Mucosa of stomach (tissue), 1 donor: Measurements from ENCODE around the gene VPS13A.
"Not testable (repeated sequence)": the region's sequence is repeated elsewhere in the genome, so short reads cannot be mapped to it uniquely, and the experiment has no call there.

Experiments used
- H3K27me3 ChIP-seq: one replicate; pipeline ENCODE4 v1.7.0; 2013; ENCODE audit warnings: mild to moderate bottlenecking, low read length; ENCODE audit not compliant: control insufficient read depth, insufficient read depth
- H3K36me3 ChIP-seq: one replicate; pipeline ENCODE4 v1.7.0; 2013; ENCODE audit warnings: low read length; ENCODE audit not compliant: control insufficient read depth, insufficient read depth
- H3K4me1 ChIP-seq: one replicate; pipeline ENCODE4 v1.7.0; 2013; ENCODE audit warnings: mild to moderate bottlenecking, low read length; ENCODE audit not compliant: control insufficient read depth, insufficient read depth
- H3K4me3 ChIP-seq: one replicate; pipeline ENCODE4 v1.7.0; 2013; ENCODE audit warnings: low read length
- H3K9ac ChIP-seq: one replicate; pipeline ENCODE4 v1.7.0; 2013; ENCODE audit warnings: mild to moderate bottlenecking, low read length, moderate library complexity
- H3K9me3 ChIP-seq: one replicate; pipeline ENCODE4 v1.7.0; 2013; ENCODE audit warnings: mild to moderate bottlenecking, low read length, moderate library complexity; ENCODE audit not compliant: control insufficient read depth
- donor health status: Pancreatic carcinoma.

The VPS13A gene

GRCh38 chr9:77211561-77211960, 34.2 kb downstream of the VPS13A start:
- H3K9me3 ChIP-seq, result no peaks in the 10 kb centered on the region
- no peak overlapping the region for H3K9ac ChIP-seq
- no peak overlapping the region for H3K4me3 ChIP-seq
- H3K36me3 ChIP-seq, result no peaks in the 10 kb centered on the region
- H3K27me3 ChIP-seq, result no peaks in the 10 kb centered on the region
- H3K4me1 ChIP-seq, result no peaks in the 10 kb centered on the region

GRCh38 chr9:77212801-77213200, 35.5 kb downstream of the VPS13A start:
- Histone ChIP-seq H3K27me3 (no peaks in the 10 kb centered on the region), H3K4me1 (no peaks in the 10 kb centered on the region), H3K9ac (no peak overlapping the region), H3K4me3 (no peak overlapping the region), H3K36me3 (no peaks in the 10 kb centered on the region), H3K9me3 (no peaks in the 10 kb centered on the region)

- Histone ChIP-seq H3K9me3 (no peaks in the 10 kb centered on the region), H3K36me3 (no peaks in the 10 kb centered on the region), H3K27me3 (no peaks in the 10 kb centered on the region), H3K4me1 (no peaks in the 10 kb centered on the region), H3K9ac (no peak overlapping the region), H3K4me3 (no peak overlapping the region)
These were observed 38.5 kb downstream of the VPS13A start for GRCh38 chr9:77215874-77216273.

- Histone ChIP-seq H3K27me3 (no peaks in the 10 kb centered on the region), H3K4me1 (no peaks in the 10 kb centered on the region), H3K4me3 (no peak overlapping the region), H3K9ac (no peak overlapping the region), H3K9me3 (no peaks in the 10 kb centered on the region), H3K36me3 (no peaks in the 10 kb centered on the region)
These were observed 41.3 kb downstream of the VPS13A start for GRCh38 chr9:77218612-77219011.

GRCh38 chr9:77221431-77221830, 44.1 kb downstream of the VPS13A start:
- Histone ChIP-seq H3K9ac (no peak overlapping the region), H3K9me3 (no peaks in the 10 kb centered on the region), H3K4me1 (no peaks in the 10 kb centered on the region), H3K27me3 (no peaks in the 10 kb centered on the region), H3K36me3 (no peaks in the 10 kb centered on the region), H3K4me3 (no peak overlapping the region)

GRCh38 chr9:77224746-77225312, 47.5 kb downstream of the VPS13A start:
- Histone ChIP-seq H3K4me1 (no peaks in the 10 kb centered on the region), H3K9ac (no peak overlapping the region), H3K27me3 (no peaks in the 10 kb centered on the region), H3K36me3 (no peaks in the 10 kb centered on the region), H3K9me3 (no peaks in the 10 kb centered on the region), H3K4me3 (no peak overlapping the region)

- Histone ChIP-seq H3K4me1 (no peaks in the 10 kb centered on the region), H3K4me3 (no peak overlapping the region), H3K9me3 (no peaks in the 10 kb centered on the region), H3K27me3 (no peaks in the 10 kb centered on the region), H3K9ac (no peak overlapping the region), H3K36me3 (no peaks in the 10 kb centered on the region)
These were observed 59.4 kb downstream of the VPS13A start for GRCh38 chr9:77236693-77237092.

GRCh38 chr9:77237896-77238295, 60.6 kb downstream of the VPS13A start:
- H3K4me1 ChIP-seq, result no peaks in the 10 kb centered on the region
- no peak overlapping the region for H3K4me3 ChIP-seq
- no peak overlapping the region for H3K9ac ChIP-seq
- no peaks in the 10 kb centered on the region for H3K36me3 ChIP-seq
- H3K27me3 ChIP-seq, result no peaks in the 10 kb centered on the region
- H3K9me3 ChIP-seq, result no peaks in the 10 kb centered on the region

DNA sequence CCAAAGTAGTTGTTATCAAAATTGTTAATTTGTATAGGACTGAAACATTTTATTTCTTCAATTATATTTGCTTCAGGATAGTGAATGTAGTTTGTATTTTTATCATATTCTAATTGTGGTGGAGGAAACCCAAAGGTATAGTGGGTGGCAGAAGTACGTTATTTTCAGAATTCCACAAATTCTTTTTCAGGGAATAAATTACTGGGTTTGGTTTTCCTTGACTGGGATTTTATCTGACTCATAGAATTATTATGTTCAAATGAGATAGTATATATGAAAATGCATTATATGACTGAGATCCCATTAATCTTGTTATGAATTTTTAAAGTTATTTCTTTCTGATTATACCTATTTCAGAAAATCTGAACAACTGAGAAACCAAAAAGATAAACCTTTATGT, 73.7 kb downstream of the VPS13A start:
- Histone ChIP-seq H3K4me3 (no peak overlapping the region), H3K9me3 (no peaks in the 10 kb centered on the region), H3K36me3 (peaks cover 4% of the 10 kb centered on the region), H3K4me1 (no peaks in the 10 kb centered on the region), H3K27me3 (no peaks in the 10 kb centered on the region), H3K9ac (no peak overlapping the region)

GRCh38 chr9:77257275-77257674, 79.9 kb downstream of the VPS13A start:
- no peaks in the 10 kb centered on the region for H3K36me3 ChIP-seq

DNA sequence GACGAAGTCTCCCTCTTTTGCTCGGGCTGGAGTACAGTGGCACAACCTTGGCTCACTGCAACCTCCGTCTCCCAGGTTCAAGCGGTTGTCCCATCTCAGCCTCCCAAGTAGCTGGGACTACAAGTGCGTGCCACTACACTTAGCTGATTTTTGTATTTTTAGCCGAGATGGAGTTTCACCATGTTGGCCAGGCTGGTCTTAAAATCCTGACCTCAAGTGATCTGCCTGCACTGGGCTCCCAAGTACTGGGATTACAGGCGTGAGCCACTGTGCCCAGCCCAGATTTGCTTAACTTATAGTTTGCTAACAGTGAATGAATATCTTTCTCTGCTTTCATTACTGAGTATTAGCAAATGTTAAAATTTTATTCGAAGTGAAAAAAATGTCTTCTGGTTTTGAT, 84.3 kb downstream of the VPS13A start:
- H3K4me3 ChIP-seq, result no peak overlapping the region
- H3K27me3 ChIP-seq, result no peaks in the 10 kb centered on the region
- H3K9me3 ChIP-seq, result no peaks in the 10 kb centered on the region
- no peaks in the 10 kb centered on the region for H3K4me1 ChIP-seq
- no peaks in the 10 kb centered on the region for H3K36me3 ChIP-seq
- H3K9ac ChIP-seq, result no peak overlapping the region

More at GRCh38 chr9:77257275-77257674, 79.9 kb downstream of the VPS13A start:
- no peaks in the 10 kb centered on the region for H3K9me3 ChIP-seq
- no peaks in the 10 kb centered on the region for H3K27me3 ChIP-seq
- H3K4me1 ChIP-seq, result no peaks in the 10 kb centered on the region
- no peak overlapping the region for H3K9ac ChIP-seq
- no peak overlapping the region for H3K4me3 ChIP-seq

DNA sequence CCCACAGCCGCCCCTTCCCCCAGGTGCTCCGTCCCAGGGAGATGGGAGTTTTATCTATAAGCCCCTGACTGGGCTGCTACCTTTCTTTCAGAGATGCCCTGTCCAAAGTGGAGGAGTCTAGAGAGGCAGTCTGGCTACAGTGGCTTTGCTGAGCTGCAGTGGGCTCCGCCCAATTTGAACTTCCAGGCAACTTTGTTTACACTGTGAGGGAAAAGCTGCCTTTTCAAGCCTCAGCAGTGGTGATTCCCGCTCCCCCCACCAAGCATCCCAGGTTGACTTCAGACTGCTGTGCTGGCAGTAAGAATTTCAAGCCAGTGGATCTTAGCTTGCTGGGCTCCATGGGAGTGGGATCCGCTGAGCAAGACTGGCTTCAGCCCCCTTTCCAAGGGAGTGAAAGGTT, 90.4 kb downstream of the VPS13A start:
- not testable (repeated sequence) for H3K9ac ChIP-seq, H3K9me3 ChIP-seq, H3K4me3 ChIP-seq, H3K27me3 ChIP-seq, H3K36me3 ChIP-seq, H3K4me1 ChIP-seq

DNA sequence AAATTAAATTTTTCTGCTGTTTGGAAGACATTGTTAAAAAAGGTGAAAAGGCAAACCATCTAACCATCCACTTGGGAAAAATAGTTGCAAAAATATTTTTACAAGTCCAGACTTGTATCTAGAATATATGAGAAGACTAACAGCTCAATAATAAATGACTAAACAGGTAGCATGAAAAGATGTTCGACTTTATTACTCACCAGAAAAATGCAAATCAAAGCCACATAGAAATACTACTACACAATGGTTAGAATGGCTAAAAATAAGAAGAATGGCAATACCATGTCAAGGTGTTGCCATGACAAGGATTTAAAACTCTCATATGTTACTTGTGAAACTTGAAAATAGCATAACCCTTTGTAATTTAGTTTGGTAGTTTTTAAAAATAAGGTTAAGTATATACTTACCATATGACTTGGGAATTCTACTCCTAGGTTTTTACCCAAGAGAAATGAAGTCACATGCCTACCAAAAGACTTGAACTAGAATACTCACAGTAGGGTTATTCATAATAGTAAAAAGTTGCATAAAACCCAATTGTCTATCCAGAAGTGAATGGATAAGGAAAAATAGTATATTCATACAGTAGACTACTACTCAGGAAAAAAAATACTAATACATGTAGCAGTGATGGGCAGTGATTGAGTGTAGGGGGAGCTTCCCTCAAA, 93.8 kb downstream of the VPS13A start:
- no peak overlapping the region for H3K9ac ChIP-seq
- H3K27me3 ChIP-seq, result no peaks in the 10 kb centered on the region
- no peaks in the 10 kb centered on the region for H3K36me3 ChIP-seq
- H3K4me3 ChIP-seq, result no peak overlapping the region
- no peaks in the 10 kb centered on the region for H3K4me1 ChIP-seq
- H3K9me3 ChIP-seq, result no peaks in the 10 kb centered on the region
